Retinal pigment epithelial cell (primary cell): ENCODE results near the gene NXNL1.

ENCODE experiments used
- DNase-seq: peaks from one replicate; pipeline ENCODE4 v3.0.0-alpha.2; 2010; ENCODE audit warnings: low read depth
- H3K4me3 ChIP-seq: 2 replicates; pipeline ENCODE4 v1.5.1; 2011; ENCODE audit warnings: mild to moderate bottlenecking, low read length, control low read depth, moderate library complexity
- TF ChIP-seq, protein P1 (sequence below): conservative IDR thresholded peaks from 2 replicates; pipeline ENCODE4 v1.5.1; 2011; ENCODE audit warnings: low read depth, low read length, control low read depth, inconsistent platforms

Gene NXNL1

DNA sequence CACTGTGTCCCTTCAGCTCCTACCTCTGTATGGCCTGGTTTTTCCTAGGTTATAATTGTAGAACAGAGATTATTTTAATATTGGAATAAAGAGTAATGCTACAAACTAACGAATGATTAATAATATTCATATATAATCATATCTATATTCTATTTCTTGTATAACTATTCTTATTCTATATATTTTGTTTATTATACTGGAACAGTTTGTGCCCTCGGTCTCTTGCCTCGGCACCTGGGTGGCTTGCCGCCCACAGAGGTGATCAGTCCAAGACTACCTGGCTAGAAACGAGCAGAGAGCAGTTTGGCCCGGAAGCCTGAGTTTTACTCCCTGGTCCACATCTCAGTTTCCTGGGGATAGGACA is 5.7 kb upstream of the NXNL1 start:
- no peak overlapping the region for H3K4me3 ChIP-seq
- TF ChIP-seq, protein P1, sequence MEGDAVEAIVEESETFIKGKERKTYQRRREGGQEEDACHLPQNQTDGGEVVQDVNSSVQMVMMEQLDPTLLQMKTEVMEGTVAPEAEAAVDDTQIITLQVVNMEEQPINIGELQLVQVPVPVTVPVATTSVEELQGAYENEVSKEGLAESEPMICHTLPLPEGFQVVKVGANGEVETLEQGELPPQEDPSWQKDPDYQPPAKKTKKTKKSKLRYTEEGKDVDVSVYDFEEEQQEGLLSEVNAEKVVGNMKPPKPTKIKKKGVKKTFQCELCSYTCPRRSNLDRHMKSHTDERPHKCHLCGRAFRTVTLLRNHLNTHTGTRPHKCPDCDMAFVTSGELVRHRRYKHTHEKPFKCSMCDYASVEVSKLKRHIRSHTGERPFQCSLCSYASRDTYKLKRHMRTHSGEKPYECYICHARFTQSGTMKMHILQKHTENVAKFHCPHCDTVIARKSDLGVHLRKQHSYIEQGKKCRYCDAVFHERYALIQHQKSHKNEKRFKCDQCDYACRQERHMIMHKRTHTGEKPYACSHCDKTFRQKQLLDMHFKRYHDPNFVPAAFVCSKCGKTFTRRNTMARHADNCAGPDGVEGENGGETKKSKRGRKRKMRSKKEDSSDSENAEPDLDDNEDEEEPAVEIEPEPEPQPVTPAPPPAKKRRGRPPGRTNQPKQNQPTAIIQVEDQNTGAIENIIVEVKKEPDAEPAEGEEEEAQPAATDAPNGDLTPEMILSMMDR: no peak
- no peak for DNase-seq

DNA sequence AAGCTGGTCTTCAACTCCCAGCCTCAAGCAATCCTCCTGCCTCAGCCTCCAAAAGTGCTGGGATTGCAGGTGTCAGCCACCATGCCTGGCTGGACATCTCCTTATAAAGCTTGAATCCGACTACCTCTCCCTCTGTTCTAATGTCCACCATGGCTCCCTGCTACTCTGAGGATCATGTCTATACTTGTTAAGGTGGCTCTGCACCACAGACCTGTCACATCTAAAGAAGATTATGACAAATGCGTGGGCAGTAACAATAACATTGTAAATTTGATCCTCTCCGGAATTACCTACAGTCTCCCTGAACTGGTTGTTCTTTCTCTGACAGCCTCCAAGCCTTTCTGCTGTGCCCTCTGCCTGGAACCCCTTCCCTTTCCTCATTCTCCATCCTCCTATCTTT is 1.8 kb downstream of the NXNL1 start:
- H3K4me3 ChIP-seq: no peak overlapping the region
- no peak for DNase-seq
- TF ChIP-seq, protein P1: no peak

DNA sequence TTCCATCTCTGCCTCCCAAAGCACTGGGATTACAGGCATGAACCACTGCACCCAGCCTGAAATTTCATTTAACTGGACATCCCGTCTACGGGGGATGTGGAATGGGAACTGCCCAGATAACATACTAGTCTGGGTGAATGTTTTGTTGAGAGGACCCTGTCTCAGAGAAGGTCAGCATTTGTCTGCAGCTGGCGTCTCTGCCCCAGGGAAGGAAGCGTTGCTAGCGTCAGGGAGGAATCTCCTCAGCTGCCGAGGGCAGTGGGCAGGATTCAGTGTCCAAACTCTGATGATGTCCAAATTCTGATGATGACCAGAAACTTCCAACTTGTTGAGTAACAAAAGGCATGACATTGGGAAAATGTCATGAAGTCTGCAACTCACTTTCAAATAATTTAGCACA is 3.1 kb downstream of the NXNL1 start:
- DNase-seq: no peak
- H3K4me3 ChIP-seq: no peak overlapping the region
- TF ChIP-seq, protein P1: no peak

DNA sequence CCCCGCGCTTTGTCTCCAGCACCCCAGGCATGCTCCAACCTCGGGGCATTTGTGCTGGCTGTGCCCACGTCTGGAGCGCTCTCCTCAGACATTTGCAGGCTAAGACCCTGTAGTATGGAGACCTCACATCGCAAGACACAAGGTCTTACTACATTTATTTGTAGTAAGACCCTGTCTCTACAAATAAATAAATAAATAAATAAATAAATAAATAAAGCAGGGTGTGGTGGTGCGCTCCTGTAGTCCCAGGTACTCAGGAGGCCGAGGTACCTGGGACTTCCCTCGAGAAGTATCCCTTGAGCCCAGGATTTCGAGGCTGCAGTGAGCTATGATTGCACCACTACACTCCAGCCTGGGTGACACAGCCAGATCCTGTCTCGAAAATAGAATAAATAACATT is 4.6 kb downstream of the NXNL1 start:
- TF ChIP-seq, protein P1: no peak
- DNase-seq: no peak
- no peak overlapping the region for H3K4me3 ChIP-seq

DNA sequence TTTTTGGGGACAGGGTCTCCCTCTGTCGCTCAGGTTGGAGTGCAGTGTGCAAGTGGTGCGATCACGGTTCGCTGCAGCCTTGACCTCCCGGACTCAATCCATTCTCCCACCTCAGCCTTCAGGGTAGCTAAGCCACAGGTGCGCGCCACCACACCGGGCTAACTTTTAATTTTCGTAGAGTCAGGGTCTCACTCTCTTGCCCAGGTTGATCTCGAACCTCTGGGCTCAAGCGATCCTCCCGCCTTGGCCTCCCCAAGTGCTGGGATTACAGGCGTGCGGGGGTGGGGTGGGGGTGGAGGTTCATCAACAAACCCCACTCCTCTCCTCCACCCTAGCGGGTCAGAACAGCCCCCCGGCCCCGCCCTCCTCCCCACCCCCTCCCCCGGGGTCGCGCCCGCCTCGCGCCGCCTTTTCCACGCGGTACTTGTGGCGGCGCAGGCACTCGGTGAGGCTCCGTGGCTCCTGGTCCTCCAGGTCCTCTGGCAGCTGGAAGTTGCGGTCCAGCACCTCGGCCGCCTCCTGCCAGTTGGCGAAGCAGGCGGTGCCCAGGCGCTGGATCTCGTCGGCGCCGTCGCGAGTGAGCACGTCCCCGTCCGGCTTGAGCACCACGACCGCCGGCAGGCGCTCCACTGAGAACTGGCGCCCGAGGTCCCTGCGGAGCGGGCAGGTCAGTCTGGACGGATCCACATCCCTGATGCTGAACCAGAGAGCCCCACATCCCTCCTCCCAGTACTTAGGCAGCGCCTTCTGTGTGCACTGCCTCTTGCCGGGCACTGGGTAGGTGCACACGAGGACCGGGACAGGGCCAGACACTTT is 5.2 kb downstream of the NXNL1 start:
- TF ChIP-seq, protein P1: no peak
- DNase-seq: no peak
- no peak overlapping the region for H3K4me3 ChIP-seq

DNA sequence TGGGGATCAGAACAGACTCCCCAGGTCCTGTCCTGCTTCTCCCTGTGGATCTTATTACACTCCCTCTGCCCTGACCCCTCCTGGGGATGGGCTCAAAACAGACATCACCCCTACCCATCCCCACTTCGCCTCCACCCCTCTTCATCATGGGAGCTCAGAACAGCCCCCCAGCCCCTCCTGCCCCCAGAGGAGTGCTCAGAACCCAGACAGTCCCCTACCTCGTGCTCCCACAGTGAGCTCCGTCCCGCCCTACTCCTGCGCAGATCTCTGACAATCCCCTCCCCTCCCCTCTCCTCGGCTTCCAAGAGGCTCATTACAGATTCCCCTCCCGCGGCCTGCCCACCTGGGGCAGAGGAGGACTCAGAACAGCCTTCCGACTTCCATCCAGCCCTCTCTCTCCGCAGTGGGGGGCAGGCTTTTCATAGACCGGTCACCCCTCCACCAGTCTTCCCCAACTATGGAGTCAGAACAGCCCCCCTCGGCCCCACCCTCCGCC is 6.1 kb downstream of the NXNL1 start:
- H3K4me3 ChIP-seq: no peak overlapping the region
- TF ChIP-seq, protein P1: no peak
- no peak for DNase-seq

DNA sequence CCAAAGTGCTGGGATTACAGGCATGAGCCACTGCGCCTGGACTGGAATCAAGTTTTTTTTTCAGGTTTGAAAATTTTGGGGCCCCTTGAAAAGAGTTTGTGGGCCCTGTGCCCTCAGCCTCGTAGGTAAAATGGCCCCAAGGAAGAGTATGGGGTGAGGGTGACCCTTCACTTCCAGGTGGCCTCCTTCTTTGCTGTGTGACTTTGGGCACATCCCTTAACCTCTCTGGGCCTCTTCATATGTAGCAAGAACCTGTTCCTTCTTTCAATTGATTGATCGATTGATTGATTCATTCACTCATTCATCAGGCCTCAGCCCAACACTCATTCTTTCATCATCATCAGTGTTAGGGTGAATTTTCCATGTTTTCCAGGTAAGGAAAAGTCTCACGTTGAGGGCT is 8.9 kb downstream of the NXNL1 start:
- DNase-seq: no peak
- no peak overlapping the region for H3K4me3 ChIP-seq
- TF ChIP-seq, protein P1: no peak
